ENCODE measurements around the gene C16orf96. TPM values are rescaled to one million over a fixed set of nuclear protein-coding genes. Genes with fewer than 3 reads are reported as not detected.

C16orf96 gene
- polyA plus RNA-seq, 1 donor: 0.18 TPM

DNA sequence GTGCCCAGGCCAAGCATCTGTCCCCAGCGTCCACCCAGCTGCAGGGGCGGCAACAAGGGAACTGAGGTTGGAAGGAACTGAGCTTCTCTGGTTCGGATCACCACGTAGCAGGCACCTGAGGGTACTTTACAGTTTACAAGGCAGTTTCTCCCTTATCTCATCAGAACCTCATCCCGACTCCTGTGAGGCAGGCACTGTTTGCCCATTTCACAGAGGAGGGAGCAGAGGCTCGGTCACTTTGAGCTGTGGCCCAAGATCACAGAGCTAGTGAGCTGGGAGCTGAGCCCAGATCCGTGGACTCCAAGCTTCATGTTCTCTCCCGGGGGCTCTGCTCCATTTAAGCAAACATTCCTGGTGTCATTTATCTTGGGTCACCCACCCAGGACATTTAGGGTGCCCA lies 43.4 kb downstream of the C16orf96 start:
- Histone ChIP-seq H3K9me3 (ENCODE audit: control insufficient read depth, low read depth, low read length) (no peaks in the 10 kb centered on the region), H3K36me3 (ENCODE audit: control insufficient read depth, insufficient read depth, low read length) (no peaks in the 10 kb centered on the region), H3K27me3 (ENCODE audit: control insufficient read depth, insufficient read depth, low read length) (no peaks in the 10 kb centered on the region), H3K4me3 (ENCODE audit: low read length) (no peak overlapping the region), H3K4me1 (ENCODE audit: control insufficient read depth, insufficient read depth, low read length) (no peaks in the 10 kb centered on the region), H3K27ac (ENCODE audit: low read length) (no peak overlapping the region)
- no peak for DNase-seq
- no CpG with 5 or more reads among the region's 8 CpGs for WGBS (ENCODE audit: insufficient coverage, low lambda C conversion rate)

DNA sequence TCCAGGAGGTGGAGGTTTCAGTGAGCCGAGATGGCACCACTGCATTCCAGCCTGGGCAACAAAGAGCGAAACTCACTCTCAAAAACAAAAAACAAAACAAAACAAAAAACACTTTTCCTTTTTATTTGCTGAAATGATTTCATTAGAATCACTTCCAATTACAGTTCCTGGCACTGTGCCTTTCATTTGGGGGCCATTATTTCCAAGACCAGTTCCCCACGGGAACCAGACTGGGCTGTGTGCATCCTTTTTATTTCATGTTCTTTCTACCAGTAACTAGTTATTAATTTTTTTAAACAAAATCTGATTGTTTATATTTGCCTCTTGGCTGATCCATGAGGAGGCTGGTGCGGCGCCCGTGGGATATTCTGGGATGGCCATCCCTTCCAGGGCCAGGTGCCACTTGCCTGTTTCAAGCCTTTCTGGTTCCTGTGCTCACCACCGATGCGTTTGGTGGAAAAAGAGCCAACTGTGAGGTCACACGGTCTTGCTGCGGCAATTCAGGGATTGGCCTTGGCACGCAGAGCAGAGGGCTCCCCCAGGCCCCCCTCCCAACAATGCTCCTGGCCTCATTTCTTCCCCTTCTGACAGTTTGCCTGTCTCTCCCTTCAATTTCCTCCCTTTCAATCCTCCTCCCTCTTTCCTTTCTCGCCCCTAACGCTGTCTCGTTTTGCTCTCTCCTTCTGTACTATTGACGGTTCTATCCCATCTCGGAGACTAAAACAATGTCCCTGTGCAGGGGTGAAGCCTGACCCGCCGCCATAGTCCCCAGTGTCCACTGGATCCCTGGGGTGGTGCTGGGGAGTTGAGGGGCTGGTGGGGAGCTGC lies 45.1 kb downstream of the C16orf96 start:
- Histone ChIP-seq H3K27ac (ENCODE audit: low read length) (no peak overlapping the region), H3K27me3 (ENCODE audit: control insufficient read depth, insufficient read depth, low read length) (no peaks in the 10 kb centered on the region), H3K4me1 (ENCODE audit: control insufficient read depth, insufficient read depth, low read length) (no peaks in the 10 kb centered on the region), H3K36me3 (ENCODE audit: control insufficient read depth, insufficient read depth, low read length) (no peaks in the 10 kb centered on the region), H3K4me3 (ENCODE audit: low read length) (no peak overlapping the region), H3K9me3 (ENCODE audit: control insufficient read depth, low read depth, low read length) (no peaks in the 10 kb centered on the region)
- WGBS (ENCODE audit: insufficient coverage, low lambda C conversion rate): 48% methylated on average over 4 of the region's 18 CpGs
- no peak for DNase-seq

DNA sequence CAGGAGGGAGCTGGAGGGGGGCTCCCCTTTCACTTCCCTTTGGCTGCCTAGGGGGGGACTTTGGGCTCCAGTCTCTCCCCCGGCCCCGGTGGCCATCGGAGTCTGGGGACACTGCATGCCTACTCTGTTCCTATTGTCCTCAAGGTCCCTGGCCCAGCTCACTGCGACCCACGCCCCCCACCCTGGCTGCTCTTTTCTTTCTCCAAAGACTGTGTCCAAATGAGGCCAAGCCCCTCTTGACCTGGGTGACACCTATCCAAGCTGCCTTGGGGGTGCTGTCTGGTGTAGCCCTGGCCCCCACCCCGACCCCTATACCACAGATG lies 45.7 kb downstream of the C16orf96 start:
- no CpG with 5 or more reads among the region's 6 CpGs for WGBS (ENCODE audit: insufficient coverage, low lambda C conversion rate)
- Histone ChIP-seq H3K4me1 (ENCODE audit: control insufficient read depth, insufficient read depth, low read length) (no peaks in the 10 kb centered on the region), H3K36me3 (ENCODE audit: control insufficient read depth, insufficient read depth, low read length) (no peaks in the 10 kb centered on the region), H3K9me3 (ENCODE audit: control insufficient read depth, low read depth, low read length) (no peaks in the 10 kb centered on the region), H3K27ac (ENCODE audit: low read length) (no peak overlapping the region), H3K4me3 (ENCODE audit: low read length) (no peak overlapping the region), H3K27me3 (ENCODE audit: control insufficient read depth, insufficient read depth, low read length) (no peaks in the 10 kb centered on the region)
- no peak for DNase-seq

DNA sequence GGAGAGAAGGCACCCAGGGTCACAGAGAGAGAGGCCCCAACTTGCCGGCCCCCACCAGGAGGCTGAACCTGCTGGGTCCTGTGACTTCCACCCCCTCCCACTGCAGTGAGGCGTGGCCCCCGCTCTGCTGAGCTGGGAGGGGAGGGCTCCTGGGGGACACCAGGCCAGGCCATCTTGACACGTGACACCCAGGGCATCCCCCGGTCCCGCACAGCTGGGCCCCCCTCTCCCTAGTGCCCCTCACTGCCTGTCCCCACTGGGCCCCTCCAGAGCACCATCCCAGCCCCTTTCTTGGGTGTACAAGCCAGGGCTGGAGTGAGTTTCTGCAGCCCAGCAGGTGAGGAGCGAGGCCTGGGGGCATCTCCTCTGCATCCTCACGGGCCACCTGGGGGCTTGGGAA lies 46.2 kb downstream of the C16orf96 start:
- WGBS (ENCODE audit: insufficient coverage, low lambda C conversion rate): no CpG with 5 or more reads among the region's 8 CpGs
- no peak overlapping the region for H3K4me3 ChIP-seq (ENCODE audit: low read length)
- no peaks in the 10 kb centered on the region for H3K9me3 ChIP-seq (ENCODE audit: control insufficient read depth, low read depth, low read length)
- H3K36me3 ChIP-seq (ENCODE audit: control insufficient read depth, insufficient read depth, low read length): peaks cover 2% of the 10 kb centered on the region
- H3K27me3 ChIP-seq (ENCODE audit: control insufficient read depth, insufficient read depth, low read length): no peaks in the 10 kb centered on the region
- no peaks in the 10 kb centered on the region for H3K4me1 ChIP-seq (ENCODE audit: control insufficient read depth, insufficient read depth, low read length)
- DNase-seq: no peak
- no peak overlapping the region for H3K27ac ChIP-seq (ENCODE audit: low read length)

DNA sequence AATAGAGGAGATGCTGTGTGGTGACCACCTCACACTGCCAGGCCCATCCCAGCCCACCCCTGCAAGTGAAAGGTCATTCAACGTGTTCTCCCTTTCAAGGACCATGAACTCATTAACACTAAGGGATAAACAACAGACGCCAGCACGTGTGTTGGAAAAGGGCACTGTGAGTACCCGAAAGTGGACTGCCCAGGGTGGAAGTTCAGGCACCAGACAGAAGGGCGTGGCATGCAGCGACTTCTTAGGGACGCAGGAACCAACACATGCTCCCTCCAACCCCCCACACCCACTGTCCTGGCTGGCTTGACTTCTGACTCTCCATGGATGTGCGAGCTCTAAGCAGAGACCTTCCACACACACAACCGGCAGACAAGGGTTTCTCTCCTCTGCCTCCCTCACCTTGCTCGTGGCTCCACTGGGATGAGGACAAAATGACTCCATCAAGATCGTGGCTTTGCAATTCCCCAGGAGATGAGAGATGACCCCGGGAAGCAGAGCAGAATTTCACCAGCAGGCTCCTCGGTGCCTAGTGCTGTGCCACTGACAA lies 47.6 kb downstream of the C16orf96 start:
- Histone ChIP-seq H3K27me3 (ENCODE audit: control insufficient read depth, insufficient read depth, low read length) (no peaks in the 10 kb centered on the region), H3K36me3 (ENCODE audit: control insufficient read depth, insufficient read depth, low read length) (peaks cover 15% of the 10 kb centered on the region), H3K27ac (ENCODE audit: low read length) (no peak overlapping the region), H3K4me1 (ENCODE audit: control insufficient read depth, insufficient read depth, low read length) (no peaks in the 10 kb centered on the region), H3K9me3 (ENCODE audit: control insufficient read depth, low read depth, low read length) (no peaks in the 10 kb centered on the region), H3K4me3 (ENCODE audit: low read length) (no peak overlapping the region)
- no CpG with 5 or more reads among the region's 13 CpGs for WGBS (ENCODE audit: insufficient coverage, low lambda C conversion rate)
- DNase-seq: peak in 1 of 2 donors; percentile 68

DNA sequence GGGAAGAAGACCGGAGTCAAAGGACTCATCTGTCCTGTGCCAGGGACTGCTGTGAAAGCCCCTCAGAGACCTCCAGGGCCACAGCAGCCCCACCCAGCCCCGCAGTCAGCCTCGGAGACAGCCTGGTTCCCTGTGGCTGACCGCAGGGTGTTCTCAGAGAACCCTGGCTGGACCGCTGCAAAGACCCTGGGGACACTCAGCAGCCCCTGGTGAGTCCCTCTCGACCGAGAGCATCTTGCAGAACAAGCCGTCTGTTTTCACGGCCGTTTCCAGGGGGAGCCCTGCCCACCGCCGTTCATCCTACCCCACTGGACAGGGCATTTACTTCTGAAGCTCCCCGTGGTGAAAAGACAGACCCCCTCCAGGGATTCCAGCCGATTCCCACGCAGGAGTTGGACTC lies 48.3 kb downstream of the C16orf96 start:
- H3K27me3 ChIP-seq (ENCODE audit: control insufficient read depth, insufficient read depth, low read length): no peaks in the 10 kb centered on the region
- no peaks in the 10 kb centered on the region for H3K4me1 ChIP-seq (ENCODE audit: control insufficient read depth, insufficient read depth, low read length)
- H3K9me3 ChIP-seq (ENCODE audit: control insufficient read depth, low read depth, low read length): no peaks in the 10 kb centered on the region
- no peak overlapping the region for H3K4me3 ChIP-seq (ENCODE audit: low read length)
- no peak for DNase-seq
- H3K27ac ChIP-seq (ENCODE audit: low read length): no peak overlapping the region
- no CpG with 5 or more reads among the region's 15 CpGs for WGBS (ENCODE audit: insufficient coverage, low lambda C conversion rate)
- peaks cover 20% of the 10 kb centered on the region for H3K36me3 ChIP-seq (ENCODE audit: control insufficient read depth, insufficient read depth, low read length)

DNA sequence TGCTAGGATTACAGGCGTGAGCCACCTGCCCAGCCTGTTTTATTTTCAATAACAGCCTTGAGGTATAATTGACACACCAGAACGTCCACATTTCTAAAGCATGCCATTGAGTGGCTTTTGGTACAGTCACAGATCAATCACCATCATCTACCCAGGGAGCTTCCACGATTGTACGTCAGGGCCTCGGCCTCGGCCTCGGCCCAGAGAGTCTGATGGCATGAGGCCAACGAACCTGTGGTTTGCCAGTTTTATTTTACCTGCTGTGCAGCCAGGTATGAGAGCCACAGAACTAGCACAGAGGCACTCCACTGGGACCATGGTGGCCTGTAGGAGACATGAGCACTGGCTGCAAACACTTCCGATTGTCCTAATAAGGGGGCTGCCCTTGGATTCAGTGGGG lies 50.2 kb downstream of the C16orf96 start:
- Histone ChIP-seq H3K4me3 (ENCODE audit: low read length) (no peak overlapping the region), H3K27me3 (ENCODE audit: control insufficient read depth, insufficient read depth, low read length) (no peaks in the 10 kb centered on the region), H3K9me3 (ENCODE audit: control insufficient read depth, low read depth, low read length) (no peaks in the 10 kb centered on the region), H3K27ac (ENCODE audit: low read length) (no peak overlapping the region), H3K4me1 (ENCODE audit: control insufficient read depth, insufficient read depth, low read length) (peaks cover 9% of the 10 kb centered on the region), H3K36me3 (ENCODE audit: control insufficient read depth, insufficient read depth, low read length) (peaks cover 27% of the 10 kb centered on the region)
- WGBS (ENCODE audit: insufficient coverage, low lambda C conversion rate): no CpG with 5 or more reads among the region's 9 CpGs
- DNase-seq: no peak

DNA sequence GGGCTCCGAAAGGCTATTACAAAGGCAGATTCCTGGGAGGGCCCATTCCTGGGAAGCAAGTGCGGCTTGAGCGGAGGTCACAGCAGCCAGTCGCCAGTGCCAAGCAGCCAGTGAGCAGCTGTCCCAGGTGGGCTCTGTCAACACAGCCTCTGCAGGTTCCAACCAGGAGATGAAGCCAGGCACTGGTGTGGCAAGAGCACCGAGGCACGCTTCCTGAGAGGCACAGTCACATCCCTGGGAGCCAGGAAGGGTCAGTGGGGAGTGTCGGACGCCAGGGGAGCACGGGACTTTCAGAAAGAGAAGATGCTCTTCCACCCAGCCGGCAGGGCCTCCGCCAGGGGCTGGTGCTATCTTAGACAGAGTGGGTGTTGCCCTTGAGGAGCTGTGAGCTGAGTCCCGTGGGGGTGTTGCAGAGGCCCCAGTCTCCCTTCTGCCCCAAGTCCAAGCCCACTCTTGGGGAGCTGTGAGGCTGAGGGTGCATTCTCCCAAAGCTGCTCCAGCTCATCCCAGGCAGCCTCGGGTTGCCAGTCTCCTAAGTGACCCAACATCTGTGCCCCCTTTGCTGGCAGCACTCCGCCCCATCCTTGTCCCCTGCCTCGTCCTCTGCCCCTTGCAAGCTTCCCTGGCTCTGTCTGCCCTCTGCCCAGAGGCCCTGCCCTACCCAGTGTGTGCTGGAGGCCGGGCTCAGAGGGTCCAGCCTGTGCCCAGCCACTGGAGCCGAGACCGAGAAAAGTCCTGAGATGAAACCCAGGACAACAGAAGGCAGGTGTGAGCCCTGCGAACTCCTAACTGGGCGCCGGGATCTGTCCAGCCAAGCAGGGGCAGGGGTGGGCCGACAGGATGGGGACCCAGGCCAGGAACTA lies 51.9 kb downstream of the C16orf96 start:
- H3K27ac ChIP-seq (ENCODE audit: low read length): no peak overlapping the region
- no peaks in the 10 kb centered on the region for H3K27me3 ChIP-seq (ENCODE audit: control insufficient read depth, insufficient read depth, low read length)
- DNase-seq: no peak
- H3K4me1 ChIP-seq (ENCODE audit: control insufficient read depth, insufficient read depth, low read length): peaks cover 24% of the 10 kb centered on the region
- WGBS (ENCODE audit: insufficient coverage, low lambda C conversion rate): no CpG with 5 or more reads among the region's 22 CpGs
- H3K9me3 ChIP-seq (ENCODE audit: control insufficient read depth, low read depth, low read length): peaks cover 3% of the 10 kb centered on the region
- peaks cover 27% of the 10 kb centered on the region for H3K36me3 ChIP-seq (ENCODE audit: control insufficient read depth, insufficient read depth, low read length)
- H3K4me3 ChIP-seq (ENCODE audit: low read length): no peak overlapping the region

DNA sequence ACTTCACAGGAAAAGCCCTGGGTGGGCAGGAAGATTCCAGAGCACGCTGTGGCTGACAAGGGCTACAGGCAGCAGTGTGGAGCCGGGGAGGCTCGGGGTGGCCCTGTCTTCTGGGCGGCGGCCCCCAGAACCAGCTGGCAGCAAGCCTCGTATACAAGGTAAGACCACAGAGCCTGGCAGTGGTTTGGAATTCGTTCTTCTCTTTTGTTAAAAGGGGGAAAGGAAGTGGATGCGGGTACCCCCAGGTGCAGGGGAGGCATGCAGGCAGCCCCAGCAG lies 52.5 kb downstream of the C16orf96 start:
- H3K4me3 ChIP-seq (ENCODE audit: low read length): no peak overlapping the region
- H3K9me3 ChIP-seq (ENCODE audit: control insufficient read depth, low read depth, low read length): peaks cover 3% of the 10 kb centered on the region
- WGBS (ENCODE audit: insufficient coverage, low lambda C conversion rate): no CpG with 5 or more reads among the region's 8 CpGs
- DNase-seq: no peak
- H3K27ac ChIP-seq (ENCODE audit: low read length): no peak overlapping the region
- H3K27me3 ChIP-seq (ENCODE audit: control insufficient read depth, insufficient read depth, low read length): no peaks in the 10 kb centered on the region
- peaks cover 27% of the 10 kb centered on the region for H3K36me3 ChIP-seq (ENCODE audit: control insufficient read depth, insufficient read depth, low read length)
- peaks cover 25% of the 10 kb centered on the region for H3K4me1 ChIP-seq (ENCODE audit: control insufficient read depth, insufficient read depth, low read length)

DNA sequence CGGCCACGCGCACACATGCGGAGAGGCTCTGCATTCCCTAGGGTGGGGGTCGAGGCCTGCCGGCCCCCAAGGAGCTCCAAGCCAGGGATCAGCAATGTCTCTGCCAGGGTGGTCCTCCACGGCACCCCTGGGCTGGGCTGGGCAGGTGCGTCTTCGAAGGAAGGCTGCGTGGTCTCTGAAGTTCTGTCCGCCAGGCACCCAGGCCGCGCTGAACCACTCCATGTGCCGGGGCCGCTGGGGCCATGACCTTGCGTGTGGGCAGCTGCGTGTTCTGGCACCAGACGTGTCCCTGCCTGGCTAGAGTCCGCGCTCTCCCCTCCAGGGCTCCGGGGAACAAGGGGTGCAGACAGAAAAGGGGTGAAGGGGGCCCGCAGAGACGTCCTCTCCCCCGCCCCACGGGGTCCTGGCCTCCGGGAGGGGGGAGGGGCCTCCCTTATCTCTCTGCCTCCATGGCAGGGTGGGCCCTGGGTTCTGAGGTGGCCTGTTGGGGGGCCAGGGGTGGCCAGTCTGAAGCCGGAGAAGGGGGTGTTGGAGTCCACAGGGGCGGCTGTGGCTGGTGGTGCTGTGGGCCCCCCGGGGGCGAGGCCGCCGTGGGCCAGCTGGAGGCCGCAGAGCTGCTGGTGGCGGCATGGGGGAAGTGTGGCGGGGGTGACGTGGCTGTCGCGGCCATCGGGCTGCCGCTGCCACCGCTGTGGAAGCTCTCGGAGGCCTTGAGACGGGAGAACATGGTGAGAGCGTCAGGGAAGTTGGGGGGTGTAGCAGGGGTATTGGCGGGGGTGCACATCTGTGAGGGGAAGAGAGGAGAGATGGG lies 53.3 kb downstream of the C16orf96 start:
- H3K27ac ChIP-seq (ENCODE audit: low read length): no peak overlapping the region
- no peak for DNase-seq
- peaks cover 3% of the 10 kb centered on the region for H3K9me3 ChIP-seq (ENCODE audit: control insufficient read depth, low read depth, low read length)
- H3K27me3 ChIP-seq (ENCODE audit: control insufficient read depth, insufficient read depth, low read length): no peaks in the 10 kb centered on the region
- WGBS (ENCODE audit: insufficient coverage, low lambda C conversion rate): no CpG with 5 or more reads among the region's 45 CpGs
- H3K4me3 ChIP-seq (ENCODE audit: low read length): no peak overlapping the region
- peaks cover 27% of the 10 kb centered on the region for H3K36me3 ChIP-seq (ENCODE audit: control insufficient read depth, insufficient read depth, low read length)
- H3K4me1 ChIP-seq (ENCODE audit: control insufficient read depth, insufficient read depth, low read length): peaks cover 25% of the 10 kb centered on the region
